KOPT-K1 (cell line): ENCODE measurements around the gene USP20.
"Not testable (repeated sequence)": the region's sequence is repeated elsewhere in the genome, so short reads cannot be mapped to it uniquely, and the experiment has no call there.

Source experiments
- H3K27ac ChIP-seq: fragments of 200-600 bp; sonication (generic); 2 replicates; pipeline ENCODE4 v1.5.1; 2016; ENCODE audit warnings: antibody characterized with exemption, mild to moderate bottlenecking, low read depth, low read length; ENCODE audit not compliant: poor library complexity, severe bottlenecking
- H3K36me3 ChIP-seq: fragments of 200-600 bp; sonication (generic); 2 replicates; pipeline ENCODE4 v1.5.1; 2017; ENCODE audit warnings: antibody characterized with exemption, mild to moderate bottlenecking, low read length, moderate library complexity; ENCODE audit not compliant: insufficient read depth
- H3K9me3 ChIP-seq: fragments of 200-600 bp; sonication (generic); 2 replicates; pipeline ENCODE4 v1.5.1; 2017; ENCODE audit warnings: antibody characterized with exemption, low read length, mild to moderate bottlenecking; ENCODE audit not compliant: insufficient read depth, poor library complexity, severe bottlenecking

The USP20 gene

GRCh38 chr9:129835128-129835859 is at the start of gene USP20, which contains the start of gene C9orf78:
Gene USP20, plus strand, starts transcription at chr9:129835458. Its CDS starts 17,098 bp downstream, at chr9:129852556.
Gene C9orf78, minus strand, starts transcription at chr9:129835275. Its CDS starts 54 bp downstream, at chr9:129835221.
- peak within 1 kb of the TSS; percentile 89 for H3K27ac ChIP-seq
- H3K9me3 ChIP-seq = no peaks in the 10 kb centered on the region

GRCh38 chr9:129785866-129786265 is 49.4 kb upstream of the USP20 start:
- Histone ChIP-seq H3K27ac (no peak overlapping the region), H3K9me3 (no peaks in the 10 kb centered on the region), H3K36me3 (no peaks in the 10 kb centered on the region)

More at GRCh38 chr9:129835128-129835859, at the start of gene USP20, which contains the start of gene C9orf78:
- peaks cover 57% of the 10 kb centered on the region for H3K36me3 ChIP-seq

- H3K9me3 ChIP-seq = no peaks in the 10 kb centered on the region
Observed at GRCh38 chr9:129786481-129786880, 48.8 kb upstream of the USP20 start.

GRCh38 chr9:129794549-129794948 is 40.7 kb upstream of the USP20 start:
- Histone ChIP-seq H3K36me3 (no peaks in the 10 kb centered on the region), H3K27ac (no peak overlapping the region), H3K9me3 (no peaks in the 10 kb centered on the region)

More at GRCh38 chr9:129786481-129786880, 48.8 kb upstream of the USP20 start:
- Histone ChIP-seq H3K27ac (no peak overlapping the region), H3K36me3 (no peaks in the 10 kb centered on the region)

GRCh38 chr9:129796029-129796428 is 39.2 kb upstream of the USP20 start:
- not testable (repeated sequence) for H3K27ac ChIP-seq, H3K36me3 ChIP-seq, H3K9me3 ChIP-seq

- Histone ChIP-seq H3K36me3 (no peaks in the 10 kb centered on the region), H3K9me3 (no peaks in the 10 kb centered on the region), H3K27ac (no peak overlapping the region)
Observed at GRCh38 chr9:129798973-129799372, 36.3 kb upstream of the USP20 start.

- Histone ChIP-seq H3K9me3 (no peaks in the 10 kb centered on the region), H3K27ac (no peak overlapping the region), H3K36me3 (peaks cover 14% of the 10 kb centered on the region)
Observed at GRCh38 chr9:129801504-129801903, 33.8 kb upstream of the USP20 start.

- no peaks in the 10 kb centered on the region for H3K9me3 ChIP-seq
- H3K27ac ChIP-seq = peak within 1 kb of the TSS; percentile 63
- H3K36me3 ChIP-seq = peaks cover 29% of the 10 kb centered on the region
Observed at GRCh38 chr9:129802833-129803675, 32.2 kb upstream of the USP20 start, which contains the start of gene TOR1B. Gene TOR1B, plus strand, starts transcription at chr9:129803184. Its CDS starts 29 bp downstream, at chr9:129803213.

- H3K27ac ChIP-seq = peak overlapping the region; percentile 63
- no peaks in the 10 kb centered on the region for H3K9me3 ChIP-seq
- H3K36me3 ChIP-seq = peaks cover 34% of the 10 kb centered on the region
Observed at GRCh38 chr9:129803676-129804060, 31.6 kb upstream of the USP20 start.

- no peaks in the 10 kb centered on the region for H3K9me3 ChIP-seq
- H3K36me3 ChIP-seq = peaks cover 58% of the 10 kb centered on the region
- no peak overlapping the region for H3K27ac ChIP-seq
Observed at GRCh38 chr9:129806061-129806460, 29.2 kb upstream of the USP20 start.

GRCh38 chr9:129809346-129809745 is 25.9 kb upstream of the USP20 start:
- Histone ChIP-seq H3K36me3 (peaks cover 90% of the 10 kb centered on the region), H3K9me3 (no peaks in the 10 kb centered on the region)

GRCh38 chr9:129810116-129810515 is 25.1 kb upstream of the USP20 start:
- no peak overlapping the region for H3K27ac ChIP-seq
- H3K36me3 ChIP-seq = peaks cover 98% of the 10 kb centered on the region

More at GRCh38 chr9:129809346-129809745, 25.9 kb upstream of the USP20 start:
- H3K27ac ChIP-seq = no peak overlapping the region

GRCh38 chr9:129810788-129811187 is 24.5 kb upstream of the USP20 start:
- Histone ChIP-seq H3K27ac (no peak overlapping the region), H3K36me3 (peaks cover 98% of the 10 kb centered on the region), H3K9me3 (no peaks in the 10 kb centered on the region)

More at GRCh38 chr9:129810116-129810515, 25.1 kb upstream of the USP20 start:
- no peaks in the 10 kb centered on the region for H3K9me3 ChIP-seq

- H3K27ac ChIP-seq = no peak overlapping the region
- peaks cover 98% of the 10 kb centered on the region for H3K36me3 ChIP-seq
- no peaks in the 10 kb centered on the region for H3K9me3 ChIP-seq
Observed at GRCh38 chr9:129811967-129812363, 23.3 kb upstream of the USP20 start.

GRCh38 chr9:129812385-129812784 is 22.9 kb upstream of the USP20 start:
- Histone ChIP-seq H3K36me3 (peaks cover 98% of the 10 kb centered on the region), H3K27ac (no peak overlapping the region), H3K9me3 (no peaks in the 10 kb centered on the region)
